Heart right ventricle (tissue), 16 donors: ENCODE measurements around the gene IFI27. TPM values are rescaled to one million over a fixed set of nuclear protein-coding genes. Genes with fewer than 3 reads are reported as not detected.

ENCODE experiments used
- ATAC-seq, 8 donors: fragments of 200-7000 bp; cut with Tn5 transposase; one replicate each; pipeline ENCODE4 v1.9.1; 2020; ENCODE audit warnings: mild to moderate bottlenecking in 8 of 8, moderate library complexity in 8 of 8, moderate number of reproducible peaks in 1 of 8
- DNase-seq, 2 donors: peaks; one replicate each; pipeline ENCODE4 v3.0.0-alpha.2; 2020
- H3K27ac ChIP-seq, 10 donors: fragments of 200-600 bp; sonication (generic) in 2 of 10; one replicate each; pipeline versions ENCODE4 v1.5.0 to v1.8.0; 2020 to 2022; ENCODE audit warnings: mild to moderate bottlenecking in 3 of 10
- H3K27me3 ChIP-seq, 7 donors: fragments of 200-600 bp; one replicate each; pipeline ENCODE4 v1.8.0; 2021 to 2022; ENCODE audit warnings: mild to moderate bottlenecking in 2 of 7
- H3K36me3 ChIP-seq, 9 donors: fragments of 200-600 bp; sonication (generic) in 1 of 9; one replicate each; pipeline versions ENCODE4 v1.5.0 to v1.8.0; 2020 to 2022; ENCODE audit warnings: mild to moderate bottlenecking in 2 of 9
- H3K4me1 ChIP-seq, 9 donors: fragments of 200-600 bp; sonication (generic) in 1 of 9; one replicate each; pipeline versions ENCODE4 v1.5.0 to v1.8.0; 2020 to 2022; ENCODE audit warnings: mild to moderate bottlenecking in 4 of 9
- H3K4me3 ChIP-seq, 10 donors: fragments of 200-600 bp; sonication (generic) in 2 of 10; one replicate each; pipeline versions ENCODE4 v1.5.0 to v1.8.0; 2020 to 2022; ENCODE audit warnings: mild to moderate bottlenecking in 7 of 10, moderate library complexity in 2 of 10
- H3K9me3 ChIP-seq, 11 donors: fragments of 200-600 bp in 10 of 11; sonication (generic) in 2 of 11; one replicate each; pipeline versions ENCODE4 v1.5.0 to v1.8.0; 2013 to 2022; ENCODE audit warnings: mild to moderate bottlenecking in 2 of 11, control low read depth in 1 of 11, moderate library complexity in 1 of 11
- WGBS, 2 donors: extraction: QIAGEN DNeasy Blood & Tissue Kit; methylation state at CpG; one replicate each; pipeline ENCODE4 v1.1.7; 2013; ENCODE audit warnings: inconsistent platforms in 1 of 2; 5-methylcytosine and 5-hydroxymethylcytosine counted together
- intact Hi-C, 10 donors: fragments of 100-400 bp; cut with DNase I; formaldehyde crosslinking; loops; one replicate each; pipeline versions ENCODE4 v1.11.1 to v1.14.2; 2022
- polyA plus RNA-seq, 2 donors: library from polyadenylated mRNA; stranded (reverse); fragments of 200-250 nt; gene quantifications; one replicate each; pipeline ENCODE4 v1.2.3, GENCODE V29; 2013
- total RNA-seq, 10 donors: library from RNA; stranded (reverse); fragmentation: NEBNext Ultra II Directional in 3 of 10; extraction: Animal tissue kit (Norgen Biotek cat#: 25700) in 3 of 10; gene quantifications; one replicate each; pipeline versions ENCODE4 v1.2.1 to v1.2.4, GENCODE V29; 2021 to 2023
- TF ChIP-seq, protein P1 (sequence below), 9 donors: fragments of 200-600 bp; sonication (generic) in 2 of 9; IDR thresholded peaks; one replicate each; pipeline versions ENCODE4 v1.5.0 to v1.8.0; 2021 to 2022; ENCODE audit warnings: antibody characterized with exemption in 9 of 9, mild to moderate bottlenecking in 5 of 9, moderate library complexity in 1 of 9
- donor health status: Arrhythmogenic right ventricular cardiomyopathy.
- donor health status: ischemic (EF 13 %, LVEDD 7.1; RV severe dilation, severe dysfunction).
- donor health status: healthy with polysubstance abuse.
- donor health status: DM: no; HTN: yes; CAD: no.
- donor health status: DM: no; HTN: no; CAD: no.
- donor health status: ischemic (EF 25% LVEDD 6.9; RV normal size, moderate dysfunction).
- donor health status: ischemic (EF 25% LVEDD 5.7; RV mildly dilated, moderate dysfunction).
- donor health status: healthy.
- donor health status: DM: yes; HTN: yes; CAD: no.
- donor health status: Ischemic cardiomyopathy.
- donor health status: ischemic (EF 35%, LVEDD 5.7; RV mildly dilated, moderate dysfunction).
- donor health status: nonischemic (EF 11% LVEDD 7.7; RV severe dilation, severe dysfunction).
- donor health status: DM: yes; HTN: yes; CAD: no.
- donor health status: PGD.
- donor health status: ischemic (EF 29% LVEDD 5.4; RV normal size, mild dysfunction).
- donor health status: nonischemic (EF 23%, LVEDD 6.1; RV moderate dilation, normal function).

IFI27 gene
- total and polyA plus RNA-seq, 12 donors: 76.5 to 721 (median 174) TPM

DNA sequence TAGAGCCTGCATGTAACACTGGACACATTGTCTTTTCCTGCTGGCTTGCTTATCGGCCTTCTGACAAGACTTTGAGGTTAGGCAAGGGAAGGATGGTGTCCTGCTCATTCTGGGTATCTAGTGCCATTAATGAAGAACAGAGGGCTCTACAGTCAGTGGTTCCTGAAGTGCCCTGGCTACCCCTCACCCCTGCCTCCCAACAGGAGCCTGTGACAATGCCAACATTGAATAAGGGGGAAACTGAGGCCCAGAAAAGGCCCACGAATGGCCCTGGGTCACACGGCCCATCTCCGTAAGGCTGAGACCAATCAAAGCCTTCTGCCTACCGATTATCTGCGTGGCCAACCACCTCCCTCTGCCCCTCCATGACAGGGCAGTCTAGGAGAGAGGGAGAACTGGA lies 16.8 kb downstream of the IFI27 start:
- Histone ChIP-seq H3K27me3 (no peaks in the 10 kb centered on the region), H3K27ac (no peak overlapping the region), H3K9me3 (no peaks in the 10 kb centered on the region), H3K4me3 (no peak overlapping the region), H3K4me1 (peaks cover 0 to 18% (median 9%) of the 10 kb centered on the region in 9 donors), H3K36me3 (peaks cover 0 to 9% (median 0%) of the 10 kb centered on the region in 9 donors)
- DNase-seq (no peak), ATAC-seq (no peak)
- TF ChIP-seq, protein P1, sequence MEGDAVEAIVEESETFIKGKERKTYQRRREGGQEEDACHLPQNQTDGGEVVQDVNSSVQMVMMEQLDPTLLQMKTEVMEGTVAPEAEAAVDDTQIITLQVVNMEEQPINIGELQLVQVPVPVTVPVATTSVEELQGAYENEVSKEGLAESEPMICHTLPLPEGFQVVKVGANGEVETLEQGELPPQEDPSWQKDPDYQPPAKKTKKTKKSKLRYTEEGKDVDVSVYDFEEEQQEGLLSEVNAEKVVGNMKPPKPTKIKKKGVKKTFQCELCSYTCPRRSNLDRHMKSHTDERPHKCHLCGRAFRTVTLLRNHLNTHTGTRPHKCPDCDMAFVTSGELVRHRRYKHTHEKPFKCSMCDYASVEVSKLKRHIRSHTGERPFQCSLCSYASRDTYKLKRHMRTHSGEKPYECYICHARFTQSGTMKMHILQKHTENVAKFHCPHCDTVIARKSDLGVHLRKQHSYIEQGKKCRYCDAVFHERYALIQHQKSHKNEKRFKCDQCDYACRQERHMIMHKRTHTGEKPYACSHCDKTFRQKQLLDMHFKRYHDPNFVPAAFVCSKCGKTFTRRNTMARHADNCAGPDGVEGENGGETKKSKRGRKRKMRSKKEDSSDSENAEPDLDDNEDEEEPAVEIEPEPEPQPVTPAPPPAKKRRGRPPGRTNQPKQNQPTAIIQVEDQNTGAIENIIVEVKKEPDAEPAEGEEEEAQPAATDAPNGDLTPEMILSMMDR (IDR thresholded peaks at IDR 0.05): no peak
- WGBS, 2 donors: 92 to 93% methylated on average over 6 of the region's 6 CpGs
- intact Hi-C loops: loop anchor here in 2 of 10 donors (5.0 kb wide), 2 partner anchors 45 to 90 kb away; partner anchors contain the start of genes DDX24 (in 1 of the 2) and IFI27L1 (in 1 of the 2)

DNA sequence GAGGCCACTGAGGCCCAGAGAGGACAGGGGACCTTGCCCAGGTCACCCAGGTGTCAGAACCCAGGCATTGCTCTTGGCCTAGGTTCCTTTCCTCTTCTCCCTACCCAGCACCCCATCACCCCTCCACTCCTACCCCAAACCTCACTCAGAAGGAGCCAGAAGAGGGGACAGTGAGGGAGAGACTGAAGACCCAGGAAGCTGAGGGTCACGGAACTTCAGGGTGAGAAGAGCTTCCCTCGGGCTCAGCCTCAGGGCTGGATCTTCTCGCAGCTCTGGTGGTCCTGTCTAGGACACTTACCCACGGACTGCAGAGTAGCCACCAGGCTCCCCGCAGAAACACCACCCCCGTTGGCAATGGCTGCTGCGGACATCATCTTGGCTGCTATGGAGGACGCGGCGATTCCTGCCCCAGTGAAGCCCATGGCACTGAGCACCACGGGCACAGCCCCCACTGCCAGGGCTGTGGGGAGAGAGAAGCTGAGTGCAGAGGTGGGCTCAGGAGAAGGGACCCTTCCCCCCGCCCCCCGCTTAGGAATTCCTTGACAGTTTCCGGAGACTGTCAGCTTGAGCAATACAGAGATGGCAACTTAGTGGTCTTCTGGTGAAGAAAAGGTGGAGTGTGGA lies 17.8 kb downstream of the IFI27 start:
- Histone ChIP-seq H3K27me3 (no peaks in the 10 kb centered on the region), H3K36me3 (peaks cover 0 to 9% (median 0%) of the 10 kb centered on the region in 9 donors), H3K4me3 (peak overlapping the region in 1 of 10 donors; percentile 58), H3K27ac (peak overlapping the region in 7 of 10 donors; percentile 72 to 91 (median 81)), H3K4me1 (peaks cover 0 to 18% (median 9%) of the 10 kb centered on the region in 9 donors), H3K9me3 (no peaks in the 10 kb centered on the region)
- ATAC-seq (no peak), DNase-seq (no peak)
- intact Hi-C loops: loop anchor here in 3 of 10 donors (2.0 to 5.0 kb wide), 4 partner anchors 18 to 91 kb away; partner anchors contain the start of genes DDX24 (in 1 of the 3), IFI27 (in 1 of the 3), IFI27L1 (in 1 of the 3) and PPP4R4 (in 1 of the 3)
- TF ChIP-seq, protein P1 (IDR thresholded peaks at IDR 0.05): no peak
- WGBS, 2 donors: 90 to 93% methylated on average over 14 of the region's 14 CpGs

DNA sequence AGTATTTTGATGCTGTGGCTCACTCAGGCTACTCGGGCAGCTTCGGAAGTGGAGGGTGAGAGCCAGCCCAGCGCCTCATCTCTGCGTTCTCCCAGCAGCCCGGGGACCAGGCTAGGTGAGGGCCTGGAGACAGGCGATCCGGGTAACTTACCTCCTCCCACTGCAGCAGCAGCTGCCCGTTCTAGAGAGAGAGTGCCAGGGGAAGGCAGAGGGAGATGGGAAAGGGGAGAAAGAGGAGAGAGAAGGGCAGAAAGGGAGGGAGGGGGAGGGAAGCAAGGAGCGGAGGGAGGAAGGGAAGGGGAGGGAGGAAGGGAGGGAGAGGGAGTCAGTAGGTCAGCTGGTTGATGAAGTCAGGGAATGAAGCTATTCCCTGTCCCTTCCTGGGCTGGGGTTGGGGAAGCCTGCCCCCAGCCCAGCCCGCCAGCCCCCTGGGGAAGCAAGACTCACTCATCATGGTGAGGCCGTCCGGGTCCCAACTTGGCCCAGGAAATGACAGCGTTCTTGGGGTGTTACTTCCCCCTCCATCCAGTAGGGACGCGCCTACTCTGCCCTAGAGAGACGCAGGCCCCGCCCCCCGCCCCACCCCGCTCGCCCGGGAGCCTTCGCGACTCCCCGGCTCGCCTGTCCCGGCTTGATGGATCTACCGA lies 18.7 kb downstream of the IFI27 start, which contains the start of gene IFI27L2:
IFI27L2 (minus strand) TSS at position 494 of the 647 bp plus-strand sequence; CDS start at position 454, 40 bp downstream.
- intact Hi-C loops: loop anchor here in 3 of 10 donors (2.0 to 5.0 kb wide), 4 partner anchors 18 to 92 kb away; partner anchors contain the start of genes DDX24 (in 1 of the 3), IFI27 (in 1 of the 3), IFI27L1 (in 1 of the 3) and PPP4R4 (in 1 of the 3)
- Histone ChIP-seq H3K9me3 (no peaks in the 10 kb centered on the region), H3K4me1 (peaks cover 0 to 18% (median 9%) of the 10 kb centered on the region in 9 donors), H3K27me3 (no peaks in the 10 kb centered on the region), H3K4me3 (peak within 1 kb of the TSS; percentile 41 to 63 (median 60)), H3K36me3 (peaks cover 0 to 9% (median 0%) of the 10 kb centered on the region in 9 donors), H3K27ac (peak within 1 kb of the TSS in 9 of 10 donors; percentile 59 to 91 (median 78))
- WGBS, 2 donors: 1 to 2% methylated on average over 27 of the region's 27 CpGs
- TF ChIP-seq, protein P1 (IDR thresholded peaks at IDR 0.05): peak in 8 of 9 donors; percentile 25 to 56 (median 40)
- DNase-seq (peak; percentile 72 to 86), ATAC-seq (peak; percentile 92 to 98 (median 95))
